Hindlimb muscle (tissue), 1 donor: ENCODE measurements around the gene ARPC1A. TPM values are rescaled to one million over a fixed set of nuclear protein-coding genes. Genes with fewer than 3 reads are reported as not detected.

ENCODE experiments used
- DNase-seq: peaks from one replicate; pipeline ENCODE4 v3.0.0-alpha.2; 2013
- polyA plus RNA-seq: library from polyadenylated mRNA; unstranded; fragments of 120-200 nt; gene quantifications from one replicate; pipeline ENCODE4 v1.2.1, GENCODE V29; 2013; ENCODE audit not compliant: insufficient read length

The ARPC1A gene
- polyA plus RNA-seq, 1 donor = 59.5 TPM

DNA sequence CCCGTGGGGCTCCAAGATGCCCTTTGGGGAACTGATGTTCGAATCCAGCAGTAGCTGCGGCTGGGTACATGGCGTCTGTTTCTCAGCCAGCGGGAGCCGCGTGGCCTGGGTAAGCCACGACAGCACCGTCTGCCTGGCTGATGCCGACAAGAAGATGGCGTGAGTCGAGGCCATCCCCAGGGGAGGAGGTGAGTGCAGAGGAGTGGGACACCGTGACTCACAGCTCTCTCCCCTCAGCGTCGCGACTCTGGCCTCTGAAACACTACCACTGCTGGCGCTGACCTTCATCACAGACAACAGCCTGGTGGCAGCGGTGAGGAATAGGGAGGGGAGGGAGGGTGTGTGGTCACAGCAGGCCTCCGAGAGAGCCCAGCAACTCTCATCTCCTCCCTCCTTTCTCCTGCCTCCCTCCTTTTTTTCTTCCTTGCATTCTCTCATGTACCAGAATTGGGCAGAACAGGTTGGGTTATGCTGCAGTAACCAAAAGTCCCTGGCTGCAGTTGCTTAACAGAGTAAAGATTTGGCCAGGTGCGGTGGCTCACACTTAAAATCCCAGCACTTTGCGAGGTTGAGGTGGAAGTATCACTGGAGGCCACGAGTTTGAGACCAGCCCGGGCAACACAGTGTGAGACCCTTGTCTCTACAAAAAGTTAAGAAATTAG is 65.4 kb downstream of the ARPC1A start:
- no peak for DNase-seq

DNA sequence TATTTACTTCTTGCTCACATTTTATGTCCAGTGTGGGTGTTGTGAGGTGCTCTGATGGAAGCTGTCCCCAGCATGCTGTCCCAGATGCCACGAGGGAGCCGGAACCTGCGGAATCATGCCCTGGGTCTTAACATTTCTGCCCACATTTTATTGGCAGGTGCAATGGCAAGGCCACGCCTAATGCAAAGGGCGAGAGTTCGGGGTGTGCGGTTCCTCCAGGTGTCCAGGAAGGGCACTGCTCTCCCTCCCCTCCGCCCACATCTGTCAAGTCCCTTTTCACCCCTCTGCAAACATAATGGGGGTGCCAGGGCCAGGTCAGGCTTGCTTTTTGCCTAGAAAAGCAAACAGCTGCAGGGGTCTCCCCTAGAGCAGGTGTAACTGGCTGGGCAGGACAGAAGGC is 66.3 kb downstream of the ARPC1A start:
- DNase-seq = no peak

DNA sequence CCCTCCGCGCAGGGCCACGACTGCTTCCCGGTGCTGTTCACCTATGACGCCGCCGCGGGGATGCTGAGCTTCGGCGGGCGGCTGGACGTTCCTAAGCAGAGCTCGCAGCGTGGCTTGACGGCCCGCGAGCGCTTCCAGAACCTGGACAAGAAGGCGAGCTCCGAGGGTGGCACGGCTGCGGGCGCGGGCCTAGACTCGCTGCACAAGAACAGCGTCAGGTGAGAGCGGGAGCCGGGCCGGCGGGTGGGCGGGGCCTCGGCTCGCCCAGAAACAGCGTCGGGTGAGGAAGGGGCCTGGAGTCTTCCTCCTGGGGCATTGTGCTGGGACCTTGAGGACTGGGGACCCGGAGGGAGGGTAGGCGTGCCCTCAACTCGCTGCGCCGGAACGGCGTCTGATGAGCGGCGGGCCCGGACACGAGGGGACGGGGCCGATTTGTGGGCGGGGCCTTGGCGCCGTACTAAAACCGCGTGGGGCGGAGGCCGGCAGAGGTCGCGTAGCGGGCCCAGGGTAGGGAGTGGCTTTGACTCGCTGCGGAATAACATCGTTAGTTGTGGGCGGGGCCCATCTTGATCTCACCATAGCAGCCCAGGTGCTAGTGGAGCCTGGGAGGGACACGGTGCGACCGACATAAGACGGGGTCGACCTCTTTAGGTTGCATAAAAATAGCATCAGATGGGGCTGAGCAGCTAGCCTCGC is 67.1 kb downstream of the ARPC1A start:
- peak; percentile 66 for DNase-seq

DNA sequence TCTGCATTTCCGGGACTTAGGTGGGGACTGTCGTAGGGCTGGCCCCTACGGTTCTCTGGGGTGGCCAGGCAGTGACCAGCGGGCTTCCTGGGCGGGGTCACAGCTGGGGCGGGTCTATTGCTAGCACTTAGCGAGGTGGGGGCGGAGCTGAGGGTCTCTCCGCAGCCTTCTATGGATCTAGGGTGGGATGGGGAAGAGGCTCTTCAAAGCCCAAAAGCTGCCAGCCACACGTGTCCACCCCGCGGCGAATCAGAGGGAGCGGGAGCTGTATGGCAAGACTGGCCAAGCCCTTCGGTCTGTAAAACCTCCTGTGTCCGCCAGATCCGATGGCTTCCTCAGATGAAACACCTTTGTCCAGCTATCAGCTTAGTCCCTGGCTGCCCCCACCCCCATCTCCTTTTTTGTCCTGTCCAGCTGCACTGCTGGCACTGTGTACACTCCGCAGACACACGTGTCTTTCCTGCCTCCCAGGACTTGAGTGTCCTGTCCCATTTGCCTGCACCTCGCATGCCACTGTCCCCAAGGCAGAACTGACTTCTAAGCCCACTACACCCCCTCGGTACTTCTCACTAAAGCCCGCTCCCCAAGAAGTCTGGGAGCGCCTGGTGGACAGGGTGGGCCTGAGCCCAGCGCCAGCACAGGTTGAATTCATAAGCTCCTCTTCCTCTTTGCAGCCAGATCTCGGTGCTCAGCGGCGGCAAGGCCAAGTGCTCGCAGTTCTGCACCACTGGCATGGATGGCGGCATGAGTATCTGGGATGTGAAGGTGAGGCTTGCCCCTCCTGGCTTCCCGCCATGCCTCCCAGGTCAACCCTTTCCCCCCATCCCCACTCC is 67.9 kb downstream of the ARPC1A start:
- DNase-seq = no peak

DNA sequence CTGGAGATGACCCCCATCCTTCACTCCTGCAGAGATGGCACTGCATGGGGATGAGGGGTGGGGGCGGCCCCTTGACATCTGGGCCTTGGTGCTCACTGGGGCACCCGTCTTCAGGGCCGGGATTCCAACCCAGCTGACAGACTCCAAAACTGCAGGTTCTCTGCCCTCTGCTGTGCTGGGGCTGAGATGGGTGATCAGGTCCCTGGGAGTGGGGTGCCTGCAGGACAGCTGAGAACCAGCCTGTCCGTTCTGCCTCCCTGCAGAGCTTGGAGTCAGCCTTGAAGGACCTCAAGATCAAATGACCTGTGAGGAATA is 68.4 kb downstream of the ARPC1A start:
- DNase-seq = no peak

DNA sequence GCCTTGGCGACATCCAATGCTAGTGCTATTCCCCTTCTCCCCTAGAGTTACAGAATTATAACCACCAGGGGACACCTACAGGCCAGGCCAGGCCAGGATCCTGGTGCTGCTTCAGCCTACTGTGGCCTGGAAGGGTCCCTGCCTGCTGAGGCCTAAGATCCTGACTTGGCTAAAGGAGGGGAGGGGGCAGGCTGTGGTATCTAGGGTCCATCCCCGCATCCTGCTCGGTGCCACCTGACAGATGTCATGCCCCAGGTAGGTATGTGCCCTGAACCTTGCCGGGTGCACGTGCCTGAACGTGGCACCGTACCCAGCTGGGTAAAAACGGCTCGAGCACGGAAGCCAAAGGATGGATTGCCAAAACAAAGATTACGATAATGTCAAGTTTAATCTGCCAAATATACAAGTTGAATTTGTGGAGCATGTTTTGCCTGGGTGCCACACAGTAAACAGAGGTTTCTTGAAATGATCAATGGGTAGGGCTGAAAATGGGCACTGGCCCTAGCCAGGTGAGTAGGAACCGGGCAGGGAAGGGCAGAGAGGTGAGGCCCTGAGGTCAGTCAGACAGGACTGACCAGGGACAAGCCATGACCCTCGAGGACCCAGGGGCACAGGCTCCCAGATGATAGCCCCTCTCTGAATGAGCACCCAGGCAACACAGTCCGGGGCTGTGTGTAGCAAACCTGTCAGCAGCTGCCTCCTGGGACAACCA is 70.1 kb downstream of the ARPC1A start:
- no peak for DNase-seq

DNA sequence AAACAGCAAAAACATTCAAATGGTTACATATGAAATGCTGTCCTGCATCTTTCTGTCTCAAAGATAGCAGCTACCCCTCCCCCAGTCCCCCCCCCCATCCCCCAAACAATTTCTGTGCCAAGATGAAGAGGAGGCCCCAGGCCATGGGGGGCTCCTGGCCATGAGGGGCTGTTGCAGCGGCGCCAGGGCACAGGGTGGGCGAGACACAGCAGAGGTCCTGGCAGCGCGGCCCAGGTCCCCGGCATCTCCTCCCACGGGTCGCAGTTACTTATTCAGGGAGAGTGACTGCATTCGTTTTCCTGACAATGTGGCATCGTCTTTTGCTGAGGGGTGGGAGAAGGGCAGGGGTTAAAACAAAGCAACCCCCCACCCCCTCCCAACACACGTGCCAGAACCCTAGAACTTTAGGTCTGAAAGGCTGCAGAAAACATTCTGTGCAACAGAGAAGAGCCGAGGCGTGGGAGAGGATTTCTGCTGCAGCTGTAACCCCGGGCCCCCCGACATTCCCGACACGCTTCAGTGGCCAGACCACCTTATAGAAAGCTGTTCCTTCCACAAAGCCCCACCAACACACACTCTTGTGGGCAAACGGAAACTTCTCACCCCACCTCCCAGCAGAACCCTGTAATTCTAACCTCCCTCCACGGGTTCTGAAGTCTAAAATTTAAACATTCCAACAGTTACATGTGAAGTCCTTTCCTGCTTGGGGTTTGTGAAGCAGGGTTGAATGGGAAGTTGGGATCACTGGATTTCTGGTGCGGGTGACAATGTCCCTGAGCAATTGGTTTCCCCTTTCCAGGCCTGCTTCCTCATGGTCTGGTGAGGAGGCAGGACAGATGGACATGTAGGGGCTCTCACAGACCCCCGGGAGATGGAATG is 71.0 kb downstream of the ARPC1A start:
- DNase-seq = no peak

DNA sequence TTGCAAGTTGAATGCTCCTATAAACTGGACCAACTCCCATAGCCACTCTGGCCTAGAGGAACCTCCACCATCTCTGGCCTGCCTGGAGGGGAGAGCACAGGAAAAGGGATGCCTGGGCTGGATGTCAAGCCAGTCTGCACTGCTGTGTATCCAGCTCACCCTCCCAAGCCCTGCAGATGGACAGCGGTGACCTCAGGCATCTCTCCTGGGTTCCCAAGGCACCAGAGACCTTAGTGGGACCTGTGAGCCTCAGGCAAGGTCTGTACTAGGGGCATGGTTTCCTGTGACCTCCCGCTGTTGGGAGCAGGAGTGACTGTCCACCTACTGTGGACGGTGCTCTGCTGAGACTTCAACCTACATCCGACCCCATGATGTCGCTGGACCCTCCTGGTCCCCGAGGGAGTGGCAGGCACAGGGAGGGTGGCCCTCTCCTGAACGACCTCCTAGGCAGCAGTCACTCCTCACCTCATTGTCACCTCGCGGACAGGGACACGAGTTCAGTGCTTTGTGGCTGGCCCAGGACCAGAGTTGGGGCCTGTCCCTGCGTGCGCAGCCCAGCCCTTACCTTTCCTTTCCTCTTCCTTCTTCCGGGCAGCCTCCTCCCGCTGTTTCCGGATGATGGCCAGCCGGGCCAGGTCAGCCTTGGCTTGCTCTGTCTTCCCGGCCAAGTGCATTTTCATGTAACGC is 71.7 kb downstream of the ARPC1A start:
- DNase-seq = no peak

DNA sequence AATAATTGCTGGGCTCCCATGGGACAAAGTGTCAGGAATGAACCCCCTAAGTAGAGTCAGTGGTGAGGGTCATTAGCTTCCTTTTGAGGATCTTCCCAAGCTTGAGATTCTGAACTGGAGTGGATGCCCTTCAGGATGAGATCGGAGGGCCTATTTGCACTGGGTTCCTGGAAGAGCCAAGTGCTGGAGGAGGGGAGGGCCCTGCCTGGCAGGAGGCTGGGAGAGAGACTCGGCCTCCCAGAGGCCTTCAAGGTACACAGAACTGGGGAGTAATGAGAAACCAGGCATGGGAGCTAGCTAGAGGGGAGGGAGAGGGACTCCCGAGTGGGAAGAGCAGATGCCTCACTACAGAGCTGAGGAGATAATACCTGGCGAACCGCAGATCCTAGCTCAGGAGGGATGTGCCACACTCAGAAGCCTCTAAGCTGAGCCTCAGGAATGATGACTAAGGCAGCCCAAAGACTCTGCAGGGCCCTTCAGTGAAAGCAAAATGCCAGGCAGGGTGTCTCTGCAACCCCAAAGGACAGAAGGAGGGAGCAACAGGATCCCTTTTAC is 73.3 kb downstream of the ARPC1A start:
- no peak for DNase-seq

DNA sequence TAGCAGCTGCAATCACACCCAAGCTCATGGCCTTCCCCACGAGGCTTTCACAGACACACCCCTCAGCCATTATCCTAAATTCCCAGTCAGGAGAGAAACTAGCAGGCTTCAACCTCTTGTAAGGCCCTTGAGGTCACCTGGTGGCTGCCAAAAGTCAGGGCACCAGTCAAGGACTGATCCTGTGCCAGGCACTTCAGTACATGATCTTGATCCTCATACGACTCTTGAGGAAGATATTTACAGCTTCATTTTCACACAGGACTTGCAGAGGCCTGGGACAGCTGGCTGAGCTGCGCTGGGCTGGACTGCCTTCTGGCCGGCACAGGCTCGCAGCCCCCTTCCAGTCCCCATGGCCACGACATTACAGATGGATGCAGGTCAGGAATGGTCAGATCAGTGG is 73.9 kb downstream of the ARPC1A start:
- no peak for DNase-seq

DNA sequence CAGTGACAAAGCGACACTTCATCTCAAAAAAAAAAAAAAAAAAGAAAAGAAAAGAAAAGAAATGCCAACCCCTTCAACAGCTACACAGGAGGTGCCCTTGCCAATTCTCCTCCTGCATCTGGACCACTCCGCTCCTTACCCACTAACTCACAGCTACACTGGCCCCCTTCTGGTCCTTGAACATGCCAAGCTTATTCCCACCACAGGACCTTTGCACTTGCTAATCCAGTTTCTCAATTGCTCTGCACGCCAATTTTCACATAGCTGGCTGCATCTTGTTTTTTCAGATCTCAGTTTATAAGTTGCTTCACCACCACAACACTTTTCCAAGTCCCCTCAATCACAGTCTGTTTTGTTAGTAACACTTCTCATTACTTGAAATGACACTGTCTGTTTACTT is 77.2 kb downstream of the ARPC1A start:
- no peak for DNase-seq

DNA sequence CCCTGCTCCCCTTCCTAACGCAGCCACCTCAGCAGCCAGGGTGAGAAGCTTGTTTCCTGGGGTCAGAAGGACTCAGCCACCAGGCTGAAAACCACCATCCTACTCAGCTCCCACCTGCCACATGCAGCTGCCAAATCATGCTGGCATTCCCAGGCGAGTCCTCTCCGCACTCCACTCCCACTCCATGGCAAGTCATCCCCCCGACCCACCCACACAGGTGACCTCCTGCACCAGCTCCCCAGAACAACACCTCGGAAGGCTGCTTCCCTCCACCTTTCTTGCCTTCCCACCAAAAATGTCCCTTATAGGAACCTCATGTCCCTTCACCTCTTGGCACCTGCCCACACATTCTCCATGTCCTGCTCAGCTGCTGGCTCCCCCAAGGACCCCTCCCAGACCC is 78.1 kb downstream of the ARPC1A start:
- no peak for DNase-seq

DNA sequence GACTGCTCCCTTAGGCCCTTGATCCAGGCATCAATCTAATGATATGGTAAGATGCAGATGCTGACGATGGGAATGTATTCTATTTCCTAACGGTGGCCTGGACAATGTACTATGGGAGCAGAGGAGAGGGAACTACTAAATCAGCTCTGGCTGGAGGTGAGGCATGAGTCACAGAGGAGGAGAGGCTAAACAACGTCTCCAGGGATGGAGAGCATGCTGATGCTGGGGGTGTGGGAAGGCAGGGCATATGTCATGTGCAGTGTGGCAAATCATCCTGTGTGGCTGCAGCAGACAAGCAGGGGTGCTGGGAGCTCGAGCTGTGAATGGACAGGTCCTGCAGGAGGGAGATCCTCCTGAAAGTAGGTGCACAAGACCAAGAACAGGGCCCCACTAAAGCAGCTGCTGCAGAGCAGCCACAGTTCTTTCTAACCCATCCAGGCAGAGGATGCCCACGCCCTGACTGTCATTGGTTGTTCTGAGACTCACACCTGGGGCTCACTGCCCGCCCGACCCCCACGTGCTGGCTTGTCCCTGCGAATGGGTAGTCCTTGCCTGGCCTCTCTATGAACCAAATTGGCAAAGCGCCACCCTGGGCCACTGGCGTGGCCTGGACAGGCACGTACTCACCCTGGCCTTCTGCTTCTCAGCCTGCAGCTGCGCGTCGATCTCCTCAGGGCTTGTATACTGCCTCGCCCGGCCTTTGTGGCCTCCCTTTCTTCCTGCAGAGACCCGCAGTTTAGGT is 78.7 kb downstream of the ARPC1A start:
- no peak for DNase-seq

DNA sequence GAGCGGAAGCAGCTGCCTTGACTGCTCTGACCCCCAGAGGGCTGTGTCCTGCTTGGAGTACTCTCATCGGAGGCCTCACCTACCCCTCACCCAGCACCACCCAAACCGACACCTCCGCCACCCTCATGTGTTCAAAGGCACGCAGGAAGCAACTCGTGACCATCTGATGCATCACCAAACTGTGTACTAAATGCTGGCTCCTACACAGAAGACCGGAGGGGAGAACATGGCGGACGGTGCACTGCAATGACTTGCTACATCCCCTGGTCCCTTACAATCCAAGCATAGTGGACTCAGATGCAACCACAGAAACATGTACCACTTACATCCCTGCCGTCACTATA is 79.3 kb downstream of the ARPC1A start:
- DNase-seq = no peak

DNA sequence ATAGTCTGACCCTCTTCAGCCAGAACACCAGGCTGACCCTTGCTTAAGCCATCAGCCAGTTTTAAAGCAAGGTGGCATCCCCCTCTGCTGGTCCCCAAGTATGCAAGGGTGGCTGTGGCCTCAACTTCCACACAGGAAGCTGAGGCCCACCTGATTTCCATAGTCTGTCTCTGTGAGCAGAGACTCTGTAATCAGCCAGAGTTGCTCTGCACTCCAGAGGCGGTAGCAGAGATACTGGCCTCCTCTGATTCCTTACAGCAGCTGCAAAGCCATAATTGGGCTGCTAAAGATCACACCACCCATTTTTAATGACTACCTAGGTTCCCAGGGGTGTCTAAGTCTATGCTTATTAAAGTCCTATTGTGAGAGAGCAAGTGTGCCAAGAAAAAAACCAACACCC is 80.9 kb downstream of the ARPC1A start:
- DNase-seq = no peak

DNA sequence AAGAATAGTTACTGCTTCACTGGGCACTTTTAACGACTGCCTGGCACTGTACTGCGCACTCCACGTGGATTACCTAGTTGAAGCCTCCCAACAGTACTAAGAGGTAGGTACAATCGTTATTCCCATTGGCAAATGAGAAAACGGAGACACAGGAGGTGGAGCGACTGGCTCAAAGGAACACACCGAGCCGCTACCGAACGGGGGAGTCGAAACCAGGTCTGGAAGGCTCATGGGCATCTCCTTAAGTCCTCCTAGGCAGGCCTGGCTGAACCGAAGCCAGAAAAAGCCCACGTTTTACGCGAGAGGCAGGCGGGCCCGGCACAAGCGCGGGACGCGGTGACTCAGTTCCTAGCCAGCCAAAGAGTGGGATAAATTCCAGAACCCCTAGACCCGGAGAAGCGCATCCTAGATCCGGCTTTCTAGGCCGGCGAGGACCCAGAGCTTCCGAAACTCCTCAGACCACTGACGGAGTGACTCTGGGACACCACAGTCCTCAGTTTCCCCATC is 82.2 kb downstream of the ARPC1A start:
- peak; percentile 50 for DNase-seq

DNA sequence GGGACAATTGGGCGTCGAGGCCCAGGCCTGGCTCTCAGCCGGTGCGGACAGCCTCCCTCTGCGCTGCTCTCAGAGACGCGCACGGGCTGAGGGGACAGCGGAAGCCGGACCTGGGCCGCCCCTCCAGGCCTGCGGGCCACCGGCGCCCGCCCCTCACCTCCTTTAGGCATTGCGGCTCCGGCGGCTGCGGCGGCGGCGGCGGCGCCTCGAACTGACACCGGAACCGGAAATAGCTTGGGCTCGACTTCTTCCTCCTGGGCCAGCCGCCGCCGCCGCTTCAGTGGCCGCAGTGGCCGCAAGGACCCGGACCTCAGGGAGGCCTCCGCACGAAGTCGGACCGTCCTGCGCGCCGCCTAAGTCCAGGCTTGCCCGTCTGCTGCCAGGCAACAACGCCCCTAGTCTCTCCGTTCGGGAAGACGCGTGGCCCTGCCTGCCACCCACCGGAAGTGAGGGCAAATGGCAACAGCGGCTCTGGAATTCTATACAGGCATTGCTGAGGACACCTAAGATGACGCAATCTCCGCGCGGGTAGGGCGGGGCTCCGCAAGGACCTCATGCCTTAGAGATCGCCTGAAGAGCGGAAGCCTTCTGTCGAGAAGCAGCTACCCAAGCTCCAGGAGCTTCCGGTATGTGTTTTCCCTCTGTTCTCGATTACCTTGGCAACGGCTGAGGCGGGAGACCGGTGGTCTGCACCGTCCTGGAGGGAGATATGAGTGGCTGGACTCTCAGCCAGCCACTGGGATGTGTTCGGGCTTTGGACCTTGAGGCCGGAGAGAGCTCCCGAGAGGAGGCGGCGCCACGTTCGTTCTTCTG is 82.9 kb downstream of the ARPC1A start, which contains the start of the genes BUD31 and PDAP1:
Gene BUD31, plus strand, starts transcription at position 591 of the 813 bp plus-strand sequence. CDS start 2,124 bp downstream, outside the sequence.
Gene PDAP1, minus strand, starts transcription at position 219 of the 813 bp plus-strand sequence. Its CDS starts 49 bp downstream, at position 170.
- peak; percentile 93 for DNase-seq

DNA sequence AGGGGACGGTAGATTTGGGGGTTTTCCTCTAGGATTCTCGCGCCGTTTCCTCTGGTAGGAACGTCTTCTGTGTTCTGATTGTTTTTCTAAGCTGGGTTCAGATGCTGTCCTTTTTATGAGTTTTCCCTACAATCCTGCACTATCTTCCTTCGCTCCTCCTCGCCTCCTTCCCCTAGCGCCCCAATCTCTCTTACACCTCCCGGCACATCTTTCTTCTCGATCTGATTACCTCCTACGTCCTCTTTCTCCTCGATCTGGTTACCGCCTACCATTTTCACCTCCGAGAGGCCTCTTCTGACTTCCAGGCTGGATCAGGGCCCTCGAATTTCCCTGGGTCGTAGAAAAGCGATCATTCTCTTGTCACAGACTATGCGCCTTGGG is 83.5 kb downstream of the ARPC1A start:
- no peak for DNase-seq

DNA sequence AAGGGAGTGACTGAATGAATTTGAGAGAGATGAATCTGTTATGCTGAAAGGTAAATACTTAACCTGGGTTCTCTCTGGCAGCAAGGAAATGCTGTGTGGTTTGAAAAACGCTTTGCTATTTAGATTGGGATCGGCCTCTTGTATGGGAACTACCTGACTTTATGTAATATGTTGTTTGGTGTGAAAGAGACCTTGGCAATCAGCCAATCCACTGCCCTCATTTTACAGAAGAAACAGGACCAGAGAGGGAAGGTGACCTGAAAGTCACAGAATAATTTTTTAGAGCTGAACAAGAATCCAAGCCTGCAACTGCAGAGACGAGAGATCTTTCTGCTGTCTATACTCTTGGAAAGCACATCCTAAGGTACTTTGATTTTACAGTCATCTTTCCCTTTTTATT is 84.1 kb downstream of the ARPC1A start:
- DNase-seq = no peak
